Thymus (tissue), 11 donors: ENCODE data around the gene AQP9. TPM values are rescaled to one million over a fixed set of nuclear protein-coding genes. Genes with fewer than 3 reads are reported as not detected.

Experiments used
- DNase-seq, 9 donors: peaks; one replicate each; pipeline ENCODE4 v3.0.0-alpha.2; 2013; ENCODE audit warnings: low spot score in 9 of 9, low read depth in 6 of 9, missing footprints in 1 of 9
- H3K27ac ChIP-seq, 2 donors: one replicate each; pipeline ENCODE4 v1.5.1; 2013; ENCODE audit warnings: control low read depth in 1 of 2, low read depth in 1 of 2, low read length in 1 of 2, mild to moderate bottlenecking in 1 of 2, moderate library complexity in 1 of 2
- H3K27me3 ChIP-seq, 2 donors: one replicate each; pipeline ENCODE4 v1.5.1; 2013; ENCODE audit warnings: low read length in 1 of 2; ENCODE audit not compliant: control insufficient read depth in 2 of 2, insufficient read depth in 1 of 2
- H3K36me3 ChIP-seq, 2 donors: one replicate each; pipeline ENCODE4 v1.5.1; 2013; ENCODE audit warnings: low read length in 1 of 2, mild to moderate bottlenecking in 1 of 2, moderate library complexity in 1 of 2; ENCODE audit not compliant: control insufficient read depth in 2 of 2, insufficient read depth in 2 of 2
- H3K4me1 ChIP-seq, 2 donors: one replicate each; pipeline ENCODE4 v1.5.1; 2013; ENCODE audit warnings: low read length in 2 of 2; ENCODE audit not compliant: control insufficient read depth in 2 of 2, insufficient read depth in 2 of 2
- H3K4me3 ChIP-seq, 2 donors: one replicate each; pipeline ENCODE4 v1.5.1; 2013; ENCODE audit warnings: low read length in 2 of 2, control low read depth in 1 of 2, mild to moderate bottlenecking in 1 of 2
- H3K9me3 ChIP-seq, 2 donors: one replicate each; pipeline ENCODE4 v1.5.1; 2013; ENCODE audit warnings: low read length in 1 of 2, mild to moderate bottlenecking in 1 of 2; ENCODE audit not compliant: control insufficient read depth in 2 of 2, insufficient read depth in 1 of 2
- whole genome bisulfite sequencing: extraction: QIAGEN DNeasy Blood & Tissue Kit; methylation state at CpG from one replicate; pipeline ENCODE4 v1.1.7; 2013; 5-methylcytosine and 5-hydroxymethylcytosine counted together
- polyA plus RNA-seq: library from polyadenylated mRNA; stranded (reverse); fragments of 200-250 nt; gene quantifications from one replicate; pipeline ENCODE4 v1.2.3, GENCODE V29; 2013
- total RNA-seq: library from RNA; stranded (reverse); fragments of 120-200 nt; gene quantifications from one replicate; pipeline ENCODE4 v1.2.4, GENCODE V29; 2013
- donor health status: healthy.

Gene AQP9
- total and polyA plus RNA-seq, 2 donors: 0.42 to 3.2 TPM

GRCh38 chr15:58136731-58137130 is 1.4 kb upstream of the AQP9 start:
- H3K36me3 ChIP-seq: no peaks in the 10 kb centered on the region
- H3K4me1 ChIP-seq: no peaks in the 10 kb centered on the region
- H3K27me3 ChIP-seq: no peaks in the 10 kb centered on the region
- no peak for DNase-seq
- 98% methylated on average over 1 of the region's 1 CpG for WGBS
- H3K4me3 ChIP-seq: no peak overlapping the region
- H3K27ac ChIP-seq: no peak overlapping the region
- H3K9me3 ChIP-seq: no peaks in the 10 kb centered on the region

- no peaks in the 10 kb centered on the region for H3K9me3 ChIP-seq
- no peak overlapping the region for H3K27ac ChIP-seq
- DNase-seq: no peak
- no peaks in the 10 kb centered on the region for H3K36me3 ChIP-seq
- H3K27me3 ChIP-seq: peaks cover 0 to 2% of the 10 kb centered on the region in 2 donors
- H3K4me3 ChIP-seq: no peak overlapping the region
- H3K4me1 ChIP-seq: no peaks in the 10 kb centered on the region
- WGBS: 88% methylated on average over 1 of the region's 1 CpG
Measured at GRCh38 chr15:58137686-58138085, 495 bp upstream of the AQP9 start.

GRCh38 chr15:58139276-58139988 is 1.3 kb downstream of the AQP9 start:
- no peak for DNase-seq
- Histone ChIP-seq H3K9me3 (no peaks in the 10 kb centered on the region), H3K36me3 (no peaks in the 10 kb centered on the region), H3K27ac (no peak overlapping the region), H3K4me3 (no peak overlapping the region), H3K27me3 (peaks cover 0 to 2% of the 10 kb centered on the region in 2 donors), H3K4me1 (no peaks in the 10 kb centered on the region)
- WGBS: 90% methylated on average over 5 of the region's 5 CpGs

GRCh38 chr15:58139989-58140522 is 1.9 kb downstream of the AQP9 start:
- Histone ChIP-seq H3K36me3 (no peaks in the 10 kb centered on the region), H3K9me3 (no peaks in the 10 kb centered on the region), H3K4me1 (no peaks in the 10 kb centered on the region), H3K27me3 (peaks cover 0 to 2% of the 10 kb centered on the region in 2 donors), H3K4me3 (no peak overlapping the region), H3K27ac (no peak overlapping the region)
- no peak for DNase-seq
- 88% methylated on average over 3 of the region's 3 CpGs for WGBS

GRCh38 chr15:58141894-58142293 is 3.7 kb downstream of the AQP9 start:
- Histone ChIP-seq H3K9me3 (no peaks in the 10 kb centered on the region), H3K4me3 (no peak overlapping the region), H3K36me3 (no peaks in the 10 kb centered on the region), H3K27me3 (peaks cover 0 to 5% of the 10 kb centered on the region in 2 donors), H3K4me1 (no peaks in the 10 kb centered on the region), H3K27ac (no peak overlapping the region)
- no peak for DNase-seq
- 95% methylated on average over 6 of the region's 6 CpGs for WGBS

- H3K36me3 ChIP-seq: no peaks in the 10 kb centered on the region
- no peaks in the 10 kb centered on the region for H3K9me3 ChIP-seq
- DNase-seq: no peak
- H3K27me3 ChIP-seq: peaks cover 0 to 5% of the 10 kb centered on the region in 2 donors
- H3K27ac ChIP-seq: no peak overlapping the region
- H3K4me3 ChIP-seq: no peak overlapping the region
- H3K4me1 ChIP-seq: no peaks in the 10 kb centered on the region
- 88% methylated on average over 6 of the region's 6 CpGs for WGBS
Measured at GRCh38 chr15:58142827-58143461, 4.8 kb downstream of the AQP9 start.

- no peak overlapping the region for H3K4me3 ChIP-seq
- H3K27ac ChIP-seq: no peak overlapping the region
- peaks cover 0 to 5% of the 10 kb centered on the region in 2 donors for H3K27me3 ChIP-seq
- H3K9me3 ChIP-seq: no peaks in the 10 kb centered on the region
- no peaks in the 10 kb centered on the region for H3K4me1 ChIP-seq
- DNase-seq: no peak
- H3K36me3 ChIP-seq: no peaks in the 10 kb centered on the region
Measured at GRCh38 chr15:58145606-58146005, 7.4 kb downstream of the AQP9 start.

GRCh38 chr15:58146211-58146610 is 8.0 kb downstream of the AQP9 start:
- Histone ChIP-seq H3K27ac (no peak overlapping the region), H3K36me3 (no peaks in the 10 kb centered on the region), H3K27me3 (peaks cover 0 to 5% of the 10 kb centered on the region in 2 donors), H3K4me1 (no peaks in the 10 kb centered on the region), H3K4me3 (no peak overlapping the region), H3K9me3 (no peaks in the 10 kb centered on the region)
- DNase-seq: no peak
- WGBS: 94% methylated on average over 4 of the region's 4 CpGs

- no peaks in the 10 kb centered on the region for H3K36me3 ChIP-seq
- no peak overlapping the region for H3K4me3 ChIP-seq
- no peak overlapping the region for H3K27ac ChIP-seq
- no peaks in the 10 kb centered on the region for H3K9me3 ChIP-seq
- no peak for DNase-seq
- peaks cover 0 to 5% of the 10 kb centered on the region in 2 donors for H3K27me3 ChIP-seq
- H3K4me1 ChIP-seq: no peaks in the 10 kb centered on the region
- 76% methylated on average over 7 of the region's 7 CpGs for WGBS
Measured at GRCh38 chr15:58146749-58147148, 8.6 kb downstream of the AQP9 start.
